Right lobe of liver (tissue), 6 donors: ENCODE measurements around the gene CLCA2. TPM values are rescaled to one million over a fixed set of nuclear protein-coding genes. Genes with fewer than 3 reads are reported as not detected.

Experiments used
- ATAC-seq, 4 donors: fragments of 200-7000 bp; cut with Tn5 transposase; one replicate each; pipeline ENCODE4 v1.9.1; 2020; ENCODE audit warnings: mild to moderate bottlenecking in 4 of 4, moderate library complexity in 4 of 4
- DNase-seq, 3 donors: peaks; one replicate each; pipeline ENCODE4 v3.0.0-alpha.2; 2020
- H3K27ac ChIP-seq, 3 donors: fragments of 200-600 bp; one replicate each; pipeline ENCODE4 v1.8.0; 2022
- H3K27me3 ChIP-seq, 2 donors: fragments of 200-600 bp; one replicate each; pipeline ENCODE4 v1.8.0; 2022
- H3K36me3 ChIP-seq, 4 donors: fragments of 200-600 bp; sonication (generic) in 1 of 4; one replicate each; pipeline versions ENCODE4 v1.5.1 to v1.8.0; 2017 to 2022; ENCODE audit warnings: control low read depth in 1 of 4
- H3K4me1 ChIP-seq, 4 donors: fragments of 200-600 bp; sonication (generic) in 1 of 4; one replicate each; pipeline versions ENCODE4 v1.5.1 to v1.8.0; 2017 to 2022; ENCODE audit warnings: control low read depth in 1 of 4
- H3K4me3 ChIP-seq, 3 donors: fragments of 200-600 bp; one replicate each; pipeline ENCODE4 v1.8.0; 2022
- H3K9me3 ChIP-seq, 4 donors: fragments of 200-600 bp; sonication (generic) in 1 of 4; one replicate each; pipeline versions ENCODE4 v1.5.1 to v1.8.0; 2017 to 2022; ENCODE audit warnings: control low read depth in 1 of 4
- CTCF ChIP-seq, 4 donors: fragments of 200-600 bp in 3 of 4; fragments of 450-650 bp in 1 of 4; IDR thresholded peaks; one replicate each; pipeline versions ENCODE4 v1.5.1 to v1.8.0; 2016 to 2022; ENCODE audit warnings: antibody characterized with exemption in 4 of 4, mild to moderate bottlenecking in 2 of 4
- POLR2A ChIP-seq: fragments of 450-650 bp; IDR thresholded peaks from one replicate; pipeline ENCODE4 v1.6.1; 2017; ENCODE audit warnings: antibody characterized with exemption, mild to moderate bottlenecking
- WGBS: methylation state at CpG from one replicate; pipeline ENCODE4 v1.1.6; 2018; ENCODE audit warnings: low coverage, low lambda C conversion rate; ENCODE audit not compliant: insufficient coverage; ENCODE audit errors: missing lambda C conversion rate; 5-methylcytosine and 5-hydroxymethylcytosine counted together
- intact Hi-C, 2 donors: fragments of 100-400 bp; cut with DNase I; formaldehyde crosslinking; loops; one replicate each; pipeline versions ENCODE4 v1.11.2 to v1.14.1; 2022
- total RNA-seq, 6 experiments: library from RNA; depleted of rRNA in 2 of 6; stranded (reverse); fragments of >200 nt in 2 of 6; fragmentation: NEBNext Ultra II Directional in 3 of 6; extraction: Animal tissue kit (Norgen Biotek cat#: 25700) in 3 of 6; gene quantifications; one replicate each; pipeline versions ENCODE4 v1.1.0 to v1.2.4, GENCODE V29; 2016 to 2023
- donor health status: DM: no; HTN: yes; CAD: no.
- donor health status: DM: no; HTN: no; CAD: no.
- donor health status: DM: no; HTN: no; CAD: no.
- donor health status: DM: no; HTN: yes; CAD: no.
- donor health status: DM: no; HTN: yes; CAD: no.

The CLCA2 gene
- total RNA-seq, 6 experiments from 2014 or later: not detected

GRCh38 chr1:86461482-86461881, 37.5 kb downstream of the CLCA2 start:
- Histone ChIP-seq H3K4me3 (no peak overlapping the region), H3K4me1 (no peaks in the 10 kb centered on the region), H3K36me3 (no peaks in the 10 kb centered on the region), H3K27me3 (no peaks in the 10 kb centered on the region), H3K27ac (no peak overlapping the region), H3K9me3 (no peaks in the 10 kb centered on the region)
- TF ChIP-seq CTCF (IDR thresholded peaks at IDR 0.05) (no peak), POLR2A (no peak)
- WGBS: 45% methylated on average over 3 of the region's 3 CpGs
- intact Hi-C loops: no loop called here
- no peak for ATAC-seq
- no peak for DNase-seq

DNA sequence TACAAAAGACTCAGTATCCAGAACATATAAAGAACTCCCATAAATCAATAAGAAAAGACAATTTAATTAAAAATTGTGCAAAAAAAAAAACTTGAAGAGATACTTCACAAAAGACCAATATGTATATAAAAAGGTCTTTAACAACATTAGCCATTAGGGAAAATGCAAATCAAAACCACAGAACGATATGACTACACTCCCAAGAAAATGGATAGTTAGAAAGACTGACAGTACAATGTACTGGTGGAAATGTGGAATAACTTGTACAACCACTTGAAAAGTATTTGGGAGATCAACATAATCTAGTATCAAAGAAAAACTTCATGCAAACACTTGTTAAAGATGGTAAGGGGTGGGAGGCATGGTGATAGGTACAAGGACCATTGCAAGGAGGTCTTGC, 40.8 kb downstream of the CLCA2 start:
- no peaks in the 10 kb centered on the region for H3K4me1 ChIP-seq
- H3K27me3 ChIP-seq: no peaks in the 10 kb centered on the region
- intact Hi-C loops: no loop called here
- H3K9me3 ChIP-seq: no peaks in the 10 kb centered on the region
- ATAC-seq: no peak
- no peak overlapping the region for H3K27ac ChIP-seq
- H3K36me3 ChIP-seq: no peaks in the 10 kb centered on the region
- no peak overlapping the region for H3K4me3 ChIP-seq
- TF ChIP-seq CTCF (IDR thresholded peaks at IDR 0.05) (no peak), POLR2A (no peak)
- no peak for DNase-seq
- 67% methylated on average over 1 of the region's 1 CpG for WGBS

DNA sequence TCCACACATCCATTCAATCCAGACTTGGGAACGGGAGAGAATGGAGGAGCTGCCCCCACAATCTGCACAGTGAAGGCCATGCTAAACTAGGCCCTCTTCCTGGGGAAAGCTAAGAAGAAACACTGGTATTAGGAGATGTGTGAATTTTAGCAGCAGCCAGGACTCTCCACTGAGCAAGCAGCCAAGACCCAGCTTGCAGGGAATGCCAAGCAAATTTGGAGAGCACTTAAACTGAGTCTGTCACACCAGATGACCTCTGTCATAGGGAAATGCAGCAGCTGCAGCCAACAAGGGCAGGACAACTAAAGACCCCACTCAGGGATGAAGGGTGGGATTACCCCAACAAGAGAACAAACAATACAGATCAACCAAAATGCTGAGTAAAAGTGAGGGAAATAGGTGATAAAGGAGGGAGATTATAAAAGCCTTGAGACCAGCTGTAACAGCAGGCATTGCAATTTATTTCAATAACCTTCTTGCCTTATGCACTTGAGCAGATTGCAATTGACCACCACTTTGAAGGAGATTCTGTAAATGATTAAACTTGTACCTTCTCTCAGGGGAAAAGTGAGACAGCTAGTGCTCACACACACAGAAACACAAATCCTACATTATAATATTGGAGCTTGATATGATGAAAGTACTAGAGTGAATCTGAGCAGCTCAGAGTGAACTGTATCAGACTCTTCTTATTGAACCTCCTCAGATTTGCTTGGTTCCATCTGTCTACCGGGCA, 42.3 kb downstream of the CLCA2 start:
- ATAC-seq (peak in 1 of 4 donors; percentile 55), DNase-seq (no peak)
- H3K27me3 ChIP-seq: no peaks in the 10 kb centered on the region
- H3K36me3 ChIP-seq: no peaks in the 10 kb centered on the region
- H3K27ac ChIP-seq: no peak overlapping the region
- WGBS: 38% methylated on average over 2 of the region's 2 CpGs
- H3K4me1 ChIP-seq: no peaks in the 10 kb centered on the region
- no peak for TF ChIP-seq POLR2A
- TF ChIP-seq CTCF (IDR thresholded peaks at IDR 0.05): no peak
- no peaks in the 10 kb centered on the region for H3K9me3 ChIP-seq
- no peak overlapping the region for H3K4me3 ChIP-seq
- intact Hi-C loops: no loop called here

- no peaks in the 10 kb centered on the region for H3K27me3 ChIP-seq
- H3K4me3 ChIP-seq: no peak overlapping the region
- no peak overlapping the region for H3K27ac ChIP-seq
- no peaks in the 10 kb centered on the region for H3K9me3 ChIP-seq
- intact Hi-C loops: no loop called here
- DNase-seq: no peak
- WGBS: 55% methylated on average over 2 of the region's 4 CpGs
- H3K4me1 ChIP-seq: no peaks in the 10 kb centered on the region
- H3K36me3 ChIP-seq: no peaks in the 10 kb centered on the region
- TF ChIP-seq CTCF (IDR thresholded peaks at IDR 0.05): no peak
- TF ChIP-seq POLR2A: no peak
- ATAC-seq: no peak
Measured at GRCh38 chr1:86466986-86467385, 43.0 kb downstream of the CLCA2 start.
